IPS DF 6.9 (cell line): Measurements from ENCODE around the gene ATRN.

Experiments
- DNase-seq: peaks from one replicate; pipeline ENCODE4 v3.0.0-alpha.2; 2013; ENCODE audit warnings: low read depth, low spot score
- H3K27ac ChIP-seq: one replicate; pipeline ENCODE4 v1.5.1; 2013; ENCODE audit warnings: low read length, control low read depth
- H3K27me3 ChIP-seq: 2 replicates; pipeline ENCODE4 v1.6.1; 2013; ENCODE audit warnings: mild to moderate bottlenecking, low read length; ENCODE audit not compliant: control insufficient read depth, insufficient read depth
- H3K36me3 ChIP-seq: 2 replicates; pipeline ENCODE4 v1.6.1; 2013; ENCODE audit warnings: low read length; ENCODE audit not compliant: control insufficient read depth, insufficient read depth
- H3K4me1 ChIP-seq: 2 replicates; pipeline ENCODE4 v1.6.1; 2013; ENCODE audit warnings: low read length; ENCODE audit not compliant: control insufficient read depth, insufficient read depth
- H3K4me3 ChIP-seq: 2 replicates; pipeline ENCODE4 v1.5.1; 2013; ENCODE audit warnings: mild to moderate bottlenecking, low read length
- H3K9me3 ChIP-seq: 2 replicates; pipeline ENCODE4 v1.6.1; 2013; ENCODE audit warnings: low read length, inconsistent platforms; ENCODE audit not compliant: control insufficient read depth, insufficient read depth
- WGBS: extraction: QIAGEN DNeasy Blood & Tissue Kit; methylation state at CpG from one replicate; pipeline ENCODE4 v1.1.7; 2013; ENCODE audit warnings: mixed read lengths, missing lambda C conversion rate; ENCODE audit not compliant: insufficient read length, insufficient coverage; 5-methylcytosine and 5-hydroxymethylcytosine counted together

ATRN gene

GRCh38 chr20:3692706-3693294, 222.0 kb downstream of the ATRN start:
- H3K27me3 ChIP-seq, result no peaks in the 10 kb centered on the region
- H3K4me3 ChIP-seq, result no peak overlapping the region
- no CpG with 5 or more reads among the region's 23 CpGs for WGBS
- no peaks in the 10 kb centered on the region; the same call in 1 of the 2 replicates for H3K36me3 ChIP-seq
- DNase-seq, result no peak
- no peak overlapping the region for H3K27ac ChIP-seq
- no peaks in the 10 kb centered on the region for H3K4me1 ChIP-seq
- H3K9me3 ChIP-seq, result no peaks in the 10 kb centered on the region

GRCh38 chr20:3693376-3693775, 222.6 kb downstream of the ATRN start:
- no peak overlapping the region for H3K4me3 ChIP-seq
- WGBS, result no CpG with 5 or more reads among the region's 13 CpGs
- H3K27me3 ChIP-seq, result no peaks in the 10 kb centered on the region
- H3K4me1 ChIP-seq, result no peaks in the 10 kb centered on the region
- H3K27ac ChIP-seq, result no peak overlapping the region
- DNase-seq, result no peak
- H3K36me3 ChIP-seq, result no peaks in the 10 kb centered on the region; the same call in 1 of the 2 replicates
- H3K9me3 ChIP-seq, result no peaks in the 10 kb centered on the region

- H3K4me3 ChIP-seq, result no peak overlapping the region
- no peaks in the 10 kb centered on the region for H3K4me1 ChIP-seq
- H3K9me3 ChIP-seq, result no peaks in the 10 kb centered on the region
- DNase-seq, result no peak
- H3K27me3 ChIP-seq, result no peaks in the 10 kb centered on the region
- no peaks in the 10 kb centered on the region; the same call in 1 of the 2 replicates for H3K36me3 ChIP-seq
- no peak overlapping the region for H3K27ac ChIP-seq
- WGBS, result no CpG with 5 or more reads among the region's 5 CpGs
Observed at GRCh38 chr20:3694864-3695263, 224.0 kb downstream of the ATRN start.

- WGBS, result no CpG with 5 or more reads among the region's 1 CpG
- Histone ChIP-seq H3K4me3 (no peak overlapping the region), H3K27me3 (no peaks in the 10 kb centered on the region), H3K36me3 (no peaks in the 10 kb centered on the region; the same call in 1 of the 2 replicates), H3K27ac (no peak overlapping the region), H3K9me3 (no peaks in the 10 kb centered on the region), H3K4me1 (no peaks in the 10 kb centered on the region)
- DNase-seq, result no peak
Observed at GRCh38 chr20:3696200-3696599, 225.4 kb downstream of the ATRN start.

- Histone ChIP-seq H3K9me3 (no peaks in the 10 kb centered on the region), H3K27ac (no peak overlapping the region), H3K4me3 (no peak overlapping the region), H3K27me3 (no peaks in the 10 kb centered on the region), H3K4me1 (no peaks in the 10 kb centered on the region), H3K36me3 (no peaks in the 10 kb centered on the region)
- WGBS, result no CpG with 5 or more reads among the region's 15 CpGs
- DNase-seq, result no peak
Observed at GRCh38 chr20:3696745-3697587, 226.1 kb downstream of the ATRN start.

- DNase-seq, result no peak
- Histone ChIP-seq H3K36me3 (no peaks in the 10 kb centered on the region), H3K27ac (no peak overlapping the region), H3K9me3 (no peaks in the 10 kb centered on the region), H3K4me3 (no peak overlapping the region), H3K4me1 (no peaks in the 10 kb centered on the region), H3K27me3 (no peaks in the 10 kb centered on the region)
- no CpG with 5 or more reads among the region's 18 CpGs for WGBS
Observed at GRCh38 chr20:3697588-3698305, 226.9 kb downstream of the ATRN start.

- Histone ChIP-seq H3K4me3 (no peak overlapping the region), H3K9me3 (no peaks in the 10 kb centered on the region), H3K27ac (no peak overlapping the region), H3K4me1 (no peaks in the 10 kb centered on the region), H3K36me3 (no peaks in the 10 kb centered on the region), H3K27me3 (no peaks in the 10 kb centered on the region)
- no peak for DNase-seq
- WGBS, result no CpG with 5 or more reads among the region's 6 CpGs
Observed at GRCh38 chr20:3698591-3699001, 227.8 kb downstream of the ATRN start.

- no CpG with 5 or more reads among the region's 16 CpGs for WGBS
- Histone ChIP-seq H3K4me1 (no peaks in the 10 kb centered on the region), H3K27me3 (no peaks in the 10 kb centered on the region), H3K9me3 (no peaks in the 10 kb centered on the region), H3K27ac (no peak overlapping the region), H3K4me3 (no peak overlapping the region), H3K36me3 (no peaks in the 10 kb centered on the region)
- no peak for DNase-seq
Observed at GRCh38 chr20:3699037-3699436, 228.2 kb downstream of the ATRN start.
